Central memory CD4-positive, alpha-beta T cell (primary cell): ENCODE measurements around the gene DUS4L.

Experiments used
- DNase-seq: peaks from one replicate; pipeline ENCODE4 v3.0.0; 2022

The DUS4L gene

DNA sequence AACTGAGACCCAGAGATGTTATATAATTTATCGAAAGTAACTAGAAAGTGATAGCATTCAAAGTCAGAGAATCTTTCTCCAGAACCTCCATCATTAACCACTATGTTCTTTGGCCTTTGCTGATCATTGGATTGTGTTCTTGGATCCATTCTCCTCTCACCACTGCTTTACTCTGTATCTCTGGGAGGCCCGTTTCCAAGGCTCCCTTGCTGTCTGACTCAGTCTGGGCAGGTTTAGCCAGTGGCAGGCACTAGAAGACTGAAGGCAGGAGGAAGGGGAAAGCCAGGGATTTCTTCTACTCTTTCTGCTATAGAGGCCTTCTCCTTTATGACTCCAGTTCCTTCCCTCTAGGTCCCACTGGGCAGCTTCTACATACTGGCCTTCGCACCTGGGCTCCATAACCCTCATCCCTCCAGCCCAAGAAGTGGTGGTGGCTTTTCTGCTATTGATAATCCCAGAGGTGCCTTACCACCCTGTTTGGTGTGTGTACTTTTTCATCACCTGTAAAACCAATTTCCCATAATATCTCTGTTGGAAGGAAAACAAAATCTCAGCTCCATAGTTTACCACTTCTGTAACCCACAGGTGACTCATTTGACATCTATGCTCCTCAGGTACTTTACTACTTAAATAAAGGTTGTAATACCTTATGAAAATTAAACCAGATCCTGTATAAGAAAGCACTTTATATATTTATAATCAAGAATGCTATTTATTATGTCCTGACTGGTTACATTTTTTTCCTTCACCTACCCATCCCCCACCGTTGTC lies 52.3 kb downstream of the DUS4L start:
- no peak for DNase-seq

DNA sequence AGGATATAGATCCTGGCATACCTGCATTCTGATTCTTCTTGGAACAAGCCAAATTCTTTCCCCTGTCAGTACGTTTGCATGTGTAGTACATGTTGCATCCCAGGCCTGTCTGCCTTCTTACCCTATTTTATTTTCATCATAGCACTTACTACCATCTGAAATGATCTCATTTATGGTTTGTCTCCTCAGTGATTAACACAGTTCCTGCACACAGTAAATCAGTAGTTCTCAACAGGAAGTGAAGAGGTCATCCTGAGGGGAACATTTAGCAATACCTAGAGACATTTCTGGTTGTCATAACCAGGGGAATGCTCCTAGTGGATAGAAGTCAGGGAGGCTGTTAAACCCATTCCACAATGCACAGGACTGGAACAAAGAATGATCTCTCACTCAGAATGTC lies 58.7 kb downstream of the DUS4L start:
- no peak for DNase-seq

GRCh38 chr7:107622894-107623293 lies 59.1 kb downstream of the DUS4L start:
- no peak for DNase-seq

DNA sequence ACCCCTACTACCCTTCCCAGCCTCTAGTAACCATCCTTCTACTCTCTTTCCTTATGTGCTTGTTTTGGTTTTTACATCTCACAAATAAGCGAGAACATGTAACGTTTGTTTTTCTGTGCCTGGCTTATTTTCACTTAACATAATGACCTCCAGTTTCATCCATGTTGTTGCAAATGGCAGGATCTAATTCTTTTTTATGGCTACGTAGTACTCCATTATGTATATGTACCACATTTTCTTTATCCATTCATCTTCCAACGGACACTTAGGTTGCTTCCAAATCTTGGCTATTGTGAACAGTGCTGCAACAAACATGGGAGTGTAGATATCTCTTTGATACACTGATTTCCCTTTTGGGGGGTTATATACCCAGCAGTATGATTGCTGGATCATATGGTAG lies 63.2 kb downstream of the DUS4L start:
- DNase-seq = no peak
